ENCODE measurements around the gene PLK5.

PLK5 gene

DNA sequence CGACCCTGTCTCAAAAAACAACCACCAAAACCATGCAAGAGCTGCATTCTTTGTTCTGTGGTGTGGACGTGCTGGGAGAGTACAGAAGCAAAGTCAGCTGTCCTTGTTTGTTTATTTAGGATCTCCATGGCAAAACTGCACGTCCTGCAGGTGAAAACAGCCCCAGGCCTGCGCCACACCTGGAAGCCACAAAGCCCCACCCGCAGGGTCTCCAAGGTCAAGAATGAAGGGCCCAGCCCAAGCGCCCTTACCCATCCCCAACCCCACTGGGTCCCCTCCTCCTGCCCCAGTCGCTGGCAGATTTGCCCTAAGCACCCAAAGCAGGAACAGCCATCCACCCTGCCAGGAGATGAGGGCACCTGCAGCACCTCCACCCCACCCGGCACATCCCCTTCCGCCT is 58.3 kb downstream of the PLK5 start:
- TF ChIP-seq, protein P1, sequence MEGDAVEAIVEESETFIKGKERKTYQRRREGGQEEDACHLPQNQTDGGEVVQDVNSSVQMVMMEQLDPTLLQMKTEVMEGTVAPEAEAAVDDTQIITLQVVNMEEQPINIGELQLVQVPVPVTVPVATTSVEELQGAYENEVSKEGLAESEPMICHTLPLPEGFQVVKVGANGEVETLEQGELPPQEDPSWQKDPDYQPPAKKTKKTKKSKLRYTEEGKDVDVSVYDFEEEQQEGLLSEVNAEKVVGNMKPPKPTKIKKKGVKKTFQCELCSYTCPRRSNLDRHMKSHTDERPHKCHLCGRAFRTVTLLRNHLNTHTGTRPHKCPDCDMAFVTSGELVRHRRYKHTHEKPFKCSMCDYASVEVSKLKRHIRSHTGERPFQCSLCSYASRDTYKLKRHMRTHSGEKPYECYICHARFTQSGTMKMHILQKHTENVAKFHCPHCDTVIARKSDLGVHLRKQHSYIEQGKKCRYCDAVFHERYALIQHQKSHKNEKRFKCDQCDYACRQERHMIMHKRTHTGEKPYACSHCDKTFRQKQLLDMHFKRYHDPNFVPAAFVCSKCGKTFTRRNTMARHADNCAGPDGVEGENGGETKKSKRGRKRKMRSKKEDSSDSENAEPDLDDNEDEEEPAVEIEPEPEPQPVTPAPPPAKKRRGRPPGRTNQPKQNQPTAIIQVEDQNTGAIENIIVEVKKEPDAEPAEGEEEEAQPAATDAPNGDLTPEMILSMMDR (IDR thresholded peaks at IDR 0.05; ENCODE audit: extremely low read depth, missing control alignments) = no peak
- DNase-seq (ENCODE audit: low spot score) = no peak

DNA sequence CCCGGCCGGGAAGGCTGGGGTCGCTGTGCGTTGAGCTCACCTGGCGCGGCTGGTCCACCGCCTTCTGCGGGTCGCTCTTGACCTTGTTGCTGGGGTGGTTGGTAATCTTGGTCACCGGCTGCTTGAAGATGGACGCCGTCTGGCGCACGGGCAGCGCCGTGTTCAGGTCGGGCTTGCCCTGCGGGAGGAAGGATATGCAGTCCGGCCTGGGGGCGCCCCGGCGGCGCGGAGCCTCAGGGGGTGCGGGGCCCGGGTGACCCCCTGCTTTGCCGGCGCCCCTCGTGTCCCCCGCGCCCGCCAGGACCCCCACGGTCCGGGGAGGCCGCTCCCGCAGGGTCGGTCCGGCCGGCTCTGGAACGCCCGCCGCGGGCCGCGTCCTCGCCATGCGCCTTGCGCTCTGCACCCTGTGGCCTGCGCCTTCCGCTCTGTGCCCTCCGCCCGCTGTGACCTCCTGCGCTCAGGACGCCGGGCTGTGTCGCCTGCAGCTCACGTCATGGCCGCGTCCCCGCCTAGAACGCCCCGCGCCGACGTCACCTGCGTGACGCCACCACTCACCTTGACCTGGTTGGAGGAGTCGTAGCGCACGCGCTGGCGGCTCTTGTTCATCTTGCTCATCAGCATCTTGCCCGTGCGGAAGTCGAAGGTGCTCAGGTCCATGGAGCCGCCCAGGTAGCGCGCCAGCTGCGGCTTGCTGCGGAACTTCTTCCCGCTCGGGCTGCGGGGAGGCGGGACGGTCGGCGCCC is 60.8 kb downstream of the PLK5 start:
- DNase-seq (ENCODE audit: low spot score) = peak; percentile 18
- TF ChIP-seq, protein P1 (IDR thresholded peaks at IDR 0.05; ENCODE audit: extremely low read depth, missing control alignments) = no peak

DNA sequence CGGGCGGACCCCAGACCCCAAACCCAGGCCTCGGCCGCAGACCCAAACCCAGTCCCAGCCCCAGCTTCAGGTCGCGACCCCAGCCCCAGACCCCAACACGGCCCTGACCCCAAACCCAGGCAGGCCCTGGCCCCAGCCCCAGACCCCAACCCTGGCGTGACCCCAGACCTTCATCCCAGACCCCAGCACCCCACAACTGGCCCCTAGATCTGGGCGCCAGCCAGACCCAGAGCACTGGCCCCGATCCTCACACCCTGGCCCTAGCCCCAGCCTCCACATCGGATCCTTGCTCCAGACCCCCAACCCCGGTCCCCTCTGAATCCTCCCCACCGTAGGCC is 61.3 kb downstream of the PLK5 start:
- no peak for DNase-seq (ENCODE audit: low spot score)
- TF ChIP-seq, protein P1 (IDR thresholded peaks at IDR 0.05; ENCODE audit: extremely low read depth, missing control alignments) = no peak
